Brain microvascular endothelial cell (primary cell): Measurements from ENCODE around the gene CCDC15.
A peak's percentile ranks its signal among the peaks of the same experiment; 100 is the strongest.

ENCODE experiments used
- DNase-seq: peaks from one replicate; pipeline ENCODE4 v3.0.0-alpha.2; 2020
- H3K27ac ChIP-seq: fragments of 250-450 bp; sonication (Bioruptor Pico); 2 replicates; pipeline ENCODE4 v1.5.1; 2020; ENCODE audit warnings: mild to moderate bottlenecking, moderate library complexity
- H3K27me3 ChIP-seq: fragments of 250-450 bp; sonication (Bioruptor Pico); replicated peaks from 2 replicates; pipeline ENCODE4 v1.5.1; 2020; ENCODE audit warnings: mild to moderate bottlenecking
- H3K36me3 ChIP-seq: fragments of 250-450 bp; sonication (Bioruptor Pico); replicated peaks from 2 replicates; pipeline ENCODE4 v1.5.1; 2020; ENCODE audit warnings: mild to moderate bottlenecking
- H3K4me3 ChIP-seq: 2 replicates; pipeline ENCODE4 v1.5.1; 2011; ENCODE audit warnings: low read depth, mild to moderate bottlenecking, control low read depth, low read length, moderate library complexity
- CTCF ChIP-seq: IDR thresholded peaks from 2 replicates; pipeline ENCODE4 v1.5.1; 2011; ENCODE audit warnings: low read depth, mild to moderate bottlenecking, moderate library complexity, low read length, control low read depth, inconsistent platforms; ENCODE audit errors: missing control alignments
- in situ Hi-C: cut with HindIII; loops from 2 replicates; pipeline ENCODE4 v1.10.0; 2017; ENCODE audit warnings: low sequenced_read_pairs, low pct_ligation_motif_present

CCDC15 gene

GRCh38 chr11:125082611-125083311, 128.8 kb downstream of the CCDC15 start:
- Histone ChIP-seq H3K36me3 (no peaks in the 10 kb centered on the region), H3K4me3 (no peak overlapping the region), H3K27me3 (no peaks in the 10 kb centered on the region), H3K27ac (no peak overlapping the region)
- peak; percentile 88 for DNase-seq
- TF ChIP-seq CTCF = no peak
- in situ Hi-C loops = no loop called here

GRCh38 chr11:125083312-125084056, 129.5 kb downstream of the CCDC15 start:
- DNase-seq = no peak
- in situ Hi-C loops = no loop called here
- Histone ChIP-seq H3K27ac (peak overlapping the region; percentile 28), H3K4me3 (no peak overlapping the region), H3K27me3 (no peaks in the 10 kb centered on the region), H3K36me3 (no peaks in the 10 kb centered on the region)
- no peak for TF ChIP-seq CTCF

- no peak for DNase-seq
- TF ChIP-seq CTCF = no peak
- H3K4me3 ChIP-seq = no peak overlapping the region
- no peaks in the 10 kb centered on the region for H3K36me3 ChIP-seq
- in situ Hi-C loops = no loop called here
- no peaks in the 10 kb centered on the region for H3K27me3 ChIP-seq
- H3K27ac ChIP-seq = no peak overlapping the region
Measured at GRCh38 chr11:125084057-125084416, 130.0 kb downstream of the CCDC15 start.

GRCh38 chr11:125084761-125085231, 130.8 kb downstream of the CCDC15 start:
- Histone ChIP-seq H3K4me3 (no peak overlapping the region), H3K27me3 (no peaks in the 10 kb centered on the region), H3K27ac (no peak overlapping the region), H3K36me3 (no peaks in the 10 kb centered on the region)
- in situ Hi-C loops = no loop called here
- no peak for DNase-seq
- TF ChIP-seq CTCF = no peak

GRCh38 chr11:125085301-125086081, 131.5 kb downstream of the CCDC15 start:
- in situ Hi-C loops = no loop called here
- peak; percentile 21 for TF ChIP-seq CTCF
- H3K36me3 ChIP-seq = no peaks in the 10 kb centered on the region
- H3K27me3 ChIP-seq = no peaks in the 10 kb centered on the region
- no peak overlapping the region for H3K4me3 ChIP-seq
- DNase-seq = no peak
- no peak overlapping the region for H3K27ac ChIP-seq
